Sigmoid colon (tissue), 7 donors: ENCODE results near the gene TMEM9. TPM values are rescaled to one million over a fixed set of nuclear protein-coding genes. Genes with fewer than 3 reads are reported as not detected.

Experiments used
- DNase-seq: peaks from one replicate; pipeline ENCODE4 v3.0.0-alpha.2; 2019
- H3K27ac ChIP-seq, 4 donors: fragments of 200-600 bp; sonication (generic); one replicate each; pipeline ENCODE4 v1.5.1; 2016 to 2019; ENCODE audit warnings: mild to moderate bottlenecking in 1 of 4
- H3K27me3 ChIP-seq, 3 donors: fragments of 200-600 bp; sonication (generic); one replicate each; pipeline ENCODE4 v1.5.1; 2019; ENCODE audit warnings: mild to moderate bottlenecking in 1 of 3
- H3K36me3 ChIP-seq, 4 donors: fragments of 200-600 bp; sonication (generic); one replicate each; pipeline ENCODE4 v1.5.1; 2016 to 2019
- H3K4me1 ChIP-seq, 4 donors: fragments of 200-600 bp; sonication (generic); one replicate each; pipeline ENCODE4 v1.5.1; 2017 to 2019
- H3K4me3 ChIP-seq, 4 donors: fragments of 200-600 bp; sonication (generic); one replicate each; pipeline ENCODE4 v1.5.1; 2017 to 2019; ENCODE audit warnings: mild to moderate bottlenecking in 2 of 4, moderate library complexity in 1 of 4
- H3K9me3 ChIP-seq, 4 donors: fragments of 200-600 bp in 3 of 4; sonication (generic) in 3 of 4; one replicate each; pipeline versions ENCODE4 v1.5.1 to v1.6.1; 2013 to 2019
- EP300 ChIP-seq, 4 donors: sonication (generic); formaldehyde crosslinking; IDR thresholded peaks; one replicate each; pipeline ENCODE4 v1.6.1; 2017; ENCODE audit warnings: antibody characterized with exemption in 4 of 4
- POLR2A ChIP-seq, 2 donors: fragments of 450-650 bp; IDR thresholded peaks; one replicate each; pipeline ENCODE4 v1.6.1; 2016; ENCODE audit warnings: antibody characterized with exemption in 2 of 2, mild to moderate bottlenecking in 2 of 2, moderate library complexity in 2 of 2
- POLR2AphosphoS5 ChIP-seq, 4 donors: sonication (generic); formaldehyde crosslinking; IDR thresholded peaks; one replicate each; pipeline ENCODE4 v1.6.1; 2017; ENCODE audit warnings: antibody characterized with exemption in 4 of 4
- WGBS, 2 donors: extraction: QIAGEN DNeasy Blood & Tissue Kit; methylation state at CpG; one replicate each; pipeline ENCODE4 v1.1.7; 2013; 5-methylcytosine and 5-hydroxymethylcytosine counted together
- intact Hi-C: fragments of 100-400 bp; cut with DNase I; formaldehyde crosslinking; loops from one replicate; pipeline ENCODE4 v1.15.1; 2023
- polyA plus RNA-seq, 3 donors: library from polyadenylated mRNA; stranded (reverse); fragments of 200-250 nt; gene quantifications; one replicate each; pipeline ENCODE4 v1.2.3, GENCODE V29; 2013
- total RNA-seq, 4 donors: library from RNA; depleted of rRNA; stranded (reverse); fragments of >200 nt; gene quantifications; one replicate each; pipeline ENCODE4 v1.1.0, GENCODE V29; 2016
- TF ChIP-seq, protein P1 (sequence below), 4 experiments: fragments of 450-650 bp in 3 of 4; fragments of 200-600 bp in 1 of 4; IDR thresholded peaks; one replicate each; pipeline ENCODE4 v1.5.1; 2016 to 2019; ENCODE audit warnings: antibody characterized with exemption in 4 of 4, mild to moderate bottlenecking in 3 of 4, moderate library complexity in 2 of 4
- donor health status: healthy with polysubstance abuse.
- donor health status: Bipolar disorder and iron deficiency.
- donor health status: healthy.

The TMEM9 gene
- total and polyA plus RNA-seq, 7 donors = 12.9 to 78.3 (median 56.2) TPM

GRCh38 chr1:201116091-201116490 is 38.2 kb downstream of the TMEM9 start:
- DNase-seq = no peak
- intact Hi-C loops = no loop called here
- TF ChIP-seq POLR2A (IDR thresholded peaks at IDR 0.05) = no peak
- 96 to 97% methylated on average over 2 of the region's 2 CpGs for WGBS, 2 donors
- Histone ChIP-seq H3K27me3 (peaks cover 10 to 21% (median 11%) of the 10 kb centered on the region in 3 donors), H3K9me3 (no peaks in the 10 kb centered on the region), H3K36me3 (no peaks in the 10 kb centered on the region), H3K4me1 (peaks cover 0 to 14% (median 10%) of the 10 kb centered on the region in 4 donors), H3K27ac (no peak overlapping the region), H3K4me3 (no peak overlapping the region)

- TF ChIP-seq, protein P1, sequence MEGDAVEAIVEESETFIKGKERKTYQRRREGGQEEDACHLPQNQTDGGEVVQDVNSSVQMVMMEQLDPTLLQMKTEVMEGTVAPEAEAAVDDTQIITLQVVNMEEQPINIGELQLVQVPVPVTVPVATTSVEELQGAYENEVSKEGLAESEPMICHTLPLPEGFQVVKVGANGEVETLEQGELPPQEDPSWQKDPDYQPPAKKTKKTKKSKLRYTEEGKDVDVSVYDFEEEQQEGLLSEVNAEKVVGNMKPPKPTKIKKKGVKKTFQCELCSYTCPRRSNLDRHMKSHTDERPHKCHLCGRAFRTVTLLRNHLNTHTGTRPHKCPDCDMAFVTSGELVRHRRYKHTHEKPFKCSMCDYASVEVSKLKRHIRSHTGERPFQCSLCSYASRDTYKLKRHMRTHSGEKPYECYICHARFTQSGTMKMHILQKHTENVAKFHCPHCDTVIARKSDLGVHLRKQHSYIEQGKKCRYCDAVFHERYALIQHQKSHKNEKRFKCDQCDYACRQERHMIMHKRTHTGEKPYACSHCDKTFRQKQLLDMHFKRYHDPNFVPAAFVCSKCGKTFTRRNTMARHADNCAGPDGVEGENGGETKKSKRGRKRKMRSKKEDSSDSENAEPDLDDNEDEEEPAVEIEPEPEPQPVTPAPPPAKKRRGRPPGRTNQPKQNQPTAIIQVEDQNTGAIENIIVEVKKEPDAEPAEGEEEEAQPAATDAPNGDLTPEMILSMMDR (IDR thresholded peaks at IDR 0.05) = no peak
- TF ChIP-seq POLR2AphosphoS5 (IDR thresholded peaks at IDR 0.05) (no peak), POLR2A (IDR thresholded peaks at IDR 0.05) (no peak), EP300 (IDR thresholded peaks at IDR 0.05) (no peak)
- 96 to 97% methylated on average over 25 of the region's 25 CpGs for WGBS, 2 donors
- Histone ChIP-seq H3K9me3 (no peaks in the 10 kb centered on the region), H3K36me3 (no peaks in the 10 kb centered on the region), H3K27ac (no peak overlapping the region), H3K27me3 (peaks cover 10 to 15% (median 11%) of the 10 kb centered on the region in 3 donors), H3K4me1 (peaks cover 0 to 14% (median 10%) of the 10 kb centered on the region in 4 donors), H3K4me3 (no peak overlapping the region)
- intact Hi-C loops = loop anchor here (2.0 kb wide), 1 partner anchor 29 kb away; no protein-coding TSS in a partner anchor
- DNase-seq = no peak
These were observed 38.8 kb downstream of the TMEM9 start for GRCh38 chr1:201115390-201115937.

DNA sequence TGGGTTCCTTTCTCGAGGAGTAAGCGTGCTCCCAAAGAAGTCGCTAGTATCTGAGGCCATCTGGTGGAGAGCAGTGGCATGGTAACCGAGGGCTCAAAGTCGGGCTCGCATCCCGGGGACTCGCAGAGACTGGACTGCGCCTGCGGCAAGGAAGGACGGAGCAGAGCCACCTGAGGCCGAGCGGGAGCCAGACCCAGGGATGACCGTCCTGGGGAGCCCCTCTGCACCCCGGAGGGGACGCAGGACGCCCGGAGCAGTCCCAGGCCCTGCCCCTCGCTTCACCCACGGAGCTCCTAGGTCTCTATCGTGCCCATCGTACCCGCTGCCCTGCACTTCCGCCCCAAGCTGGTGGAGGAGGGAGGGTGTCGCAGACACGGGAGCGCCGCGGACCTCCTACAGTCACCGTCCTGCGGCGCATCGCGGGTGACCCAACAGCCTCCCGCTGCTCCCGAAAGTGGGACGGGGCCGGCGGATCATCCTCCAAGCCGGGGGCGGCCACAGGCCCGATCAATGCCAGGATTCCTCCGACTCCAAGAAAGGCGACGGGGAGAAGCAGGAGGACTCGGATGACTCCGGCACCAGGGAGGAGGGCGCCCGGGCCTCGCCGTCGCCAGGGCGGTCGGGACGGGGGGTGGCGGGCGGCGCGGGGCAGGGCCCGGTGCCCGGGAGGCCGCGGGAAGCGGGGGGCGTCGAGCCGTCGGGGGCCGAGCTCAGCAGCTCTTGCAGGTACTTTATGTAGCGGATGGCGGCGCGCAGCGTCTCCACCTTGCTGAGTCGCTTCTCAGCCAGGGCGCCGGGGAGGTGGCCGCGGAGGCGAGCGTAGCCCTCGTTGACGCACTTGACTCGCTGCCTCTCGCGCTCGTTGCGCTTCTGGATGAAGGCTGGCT is 39.8 kb downstream of the TMEM9 start:
- H3K27me3 ChIP-seq = peaks cover 5 to 7% (median 5%) of the 10 kb centered on the region in 3 donors
- intact Hi-C loops = loop anchor here (1.0 to 5.0 kb wide), 3 partner anchors 28 to 142 kb away; no protein-coding TSS in a partner anchor
- DNase-seq = peak; percentile 94
- no peaks in the 10 kb centered on the region for H3K36me3 ChIP-seq
- TF ChIP-seq POLR2A (IDR thresholded peaks at IDR 0.05) = no peak
- TF ChIP-seq, protein P1 (IDR thresholded peaks at IDR 0.05) = peak; percentile 81 to 91 (median 86)
- TF ChIP-seq POLR2AphosphoS5 (IDR thresholded peaks at IDR 0.05) = peak in 2 of 4 donors; percentile 42 to 61
- no peak for TF ChIP-seq EP300 (IDR thresholded peaks at IDR 0.05)
- H3K27ac ChIP-seq = peak overlapping the region in 3 of 4 donors; percentile 25 to 59 (median 39)
- peaks cover 0 to 14% (median 10%) of the 10 kb centered on the region in 4 donors for H3K4me1 ChIP-seq
- H3K4me3 ChIP-seq = peak overlapping the region; percentile 36 to 63 (median 52)
- 2 to 3% methylated on average over 88 of the region's 88 CpGs for WGBS, 2 donors
- no peaks in the 10 kb centered on the region for H3K9me3 ChIP-seq

DNA sequence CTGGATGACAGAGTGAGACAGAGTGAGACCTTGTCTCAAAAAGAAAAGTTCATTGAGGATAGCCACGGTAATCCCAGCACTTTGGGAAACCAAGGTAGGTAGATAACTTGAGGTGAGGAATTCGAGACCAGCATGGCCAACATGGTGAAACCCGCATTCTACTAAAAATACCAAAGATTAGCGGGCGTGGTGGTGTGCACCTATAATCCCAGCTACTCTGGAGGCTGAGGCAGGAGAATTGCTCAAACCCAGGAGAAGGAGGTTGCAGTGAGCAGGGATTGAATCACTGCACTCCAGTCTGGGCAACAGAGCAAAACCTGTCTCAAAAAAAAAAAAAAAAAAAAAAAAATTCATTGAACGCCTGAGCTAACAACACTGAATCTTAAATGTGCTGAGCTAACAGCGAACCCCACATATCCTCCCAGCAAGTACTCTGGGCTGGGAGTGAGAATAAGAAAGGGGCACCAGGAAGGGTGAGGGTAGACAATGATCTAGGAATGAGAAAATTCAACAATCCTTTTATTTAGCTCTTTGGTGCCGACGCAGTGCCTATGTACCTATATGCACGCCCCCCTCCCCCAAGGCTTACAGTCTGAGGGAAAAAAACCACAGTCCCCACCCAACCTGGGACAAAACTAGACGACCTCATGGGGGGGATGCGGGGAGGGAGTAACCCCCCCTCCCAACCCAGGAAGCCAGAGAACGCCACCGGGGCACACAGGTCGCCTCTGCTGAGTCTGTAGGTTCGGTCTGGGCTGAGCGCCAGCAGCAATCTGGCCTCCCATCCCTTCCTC is 40.6 kb downstream of the TMEM9 start:
- intact Hi-C loops = loop anchor here (1.0 to 5.0 kb wide), 3 partner anchors 27 to 141 kb away; no protein-coding TSS in a partner anchor

More for the DNA sequence above, 40.6 kb downstream of the TMEM9 start:
- no peak for DNase-seq
- WGBS, 2 donors = 34 to 38% methylated on average over 17 of the region's 17 CpGs
- H3K9me3 ChIP-seq = no peaks in the 10 kb centered on the region
- H3K36me3 ChIP-seq = no peaks in the 10 kb centered on the region
- H3K27ac ChIP-seq = peak overlapping the region in 1 of 4 donors; percentile 59
- H3K4me3 ChIP-seq = peak overlapping the region in 3 of 4 donors; percentile 44 to 63 (median 60)
- peaks cover 5 to 6% (median 5%) of the 10 kb centered on the region in 3 donors for H3K27me3 ChIP-seq
- TF ChIP-seq POLR2A (IDR thresholded peaks at IDR 0.05) = no peak
- TF ChIP-seq EP300 (IDR thresholded peaks at IDR 0.05) = no peak
- TF ChIP-seq, protein P1 (IDR thresholded peaks at IDR 0.05) = no peak
- TF ChIP-seq POLR2AphosphoS5 (IDR thresholded peaks at IDR 0.05) = no peak
- peaks cover 0 to 14% (median 10%) of the 10 kb centered on the region in 4 donors for H3K4me1 ChIP-seq
